IMR-90 (cell line): Measurements from ENCODE around the gene SUSD6. TPM values are rescaled to one million over a fixed set of nuclear protein-coding genes. Genes with fewer than 3 reads are reported as not detected.

Experiments used
- ATAC-seq: fragments of 200-7000 bp; cut with Tn5 transposase; 2 replicates; pipeline ENCODE4 v1.9.1; 2020; ENCODE audit warnings: low read depth, mild to moderate bottlenecking, moderate library complexity
- BruUV-seq: library from RNA; stranded (reverse); fragments of 400-500 nt; replicated peaks from 2 replicates; lab custom pipeline; 2021; lab: Mats Ljungman, UMichigan
- CTCF ChIA-PET: fragments of 300-600 bp; formaldehyde crosslinking; extraction: SDS; loops from one replicate; lab custom pipeline; 2021; ENCODE audit warnings: antibody characterized with exemption; lab: Yijun Ruan, JAX
- POLR2A ChIA-PET: fragments of 300-600 bp; sonication (Branson Sonifier 250); formaldehyde crosslinking; loops from one replicate; lab custom pipeline; 2022; ENCODE audit warnings: antibody characterized with exemption; ENCODE audit not compliant: unreplicated experiment; lab: Charles Lee
- DNase-seq: peaks from one replicate; pipeline ENCODE4 v3.0.0; 2013
- H2AFZ ChIP-seq: replicated peaks from 2 replicates; pipeline ENCODE3; 2013; ENCODE audit warnings: low read length, mild to moderate bottlenecking; ENCODE audit not compliant: poor library complexity
- H2AK5ac ChIP-seq: 2 replicates; pipeline ENCODE4 v1.6.1; 2013; ENCODE audit warnings: low read depth, low read length, inconsistent platforms
- H2AK9ac ChIP-seq: replicated peaks from 2 replicates; pipeline ENCODE3; 2013; ENCODE audit warnings: mild to moderate bottlenecking, low read depth, low read length, moderate library complexity; ENCODE audit not compliant: poor library complexity
- H2BK120ac ChIP-seq: 2 replicates; pipeline ENCODE4 v1.6.1; 2013; ENCODE audit warnings: low read depth, low read length, inconsistent platforms
- H2BK15ac ChIP-seq: 3 replicates; pipeline ENCODE4 v1.6.1; 2013; ENCODE audit warnings: low read depth, low read length, inconsistent platforms
- H2BK20ac ChIP-seq: 2 replicates; pipeline ENCODE4 v1.6.1; 2013; ENCODE audit warnings: low read depth, mild to moderate bottlenecking, inconsistent platforms, low read length, moderate library complexity
- H2BK5ac ChIP-seq: 2 replicates; pipeline ENCODE4 v1.6.1; 2013; ENCODE audit warnings: mild to moderate bottlenecking, low read depth, low read length, inconsistent platforms; ENCODE audit not compliant: poor library complexity, severe bottlenecking
- H3K14ac ChIP-seq: replicated peaks from 2 replicates; pipeline ENCODE4 v1.6.1; 2013; ENCODE audit warnings: low read depth, low read length, inconsistent platforms
- H3K18ac ChIP-seq: 2 replicates; pipeline ENCODE4 v1.6.1; 2013; ENCODE audit warnings: low read depth, low read length, control low read depth
- H3K23ac ChIP-seq: 2 replicates; pipeline ENCODE4 v1.6.1; 2013; ENCODE audit warnings: low read depth, low read length, inconsistent platforms
- H3K27ac ChIP-seq: 2 replicates; pipeline ENCODE4 v1.5.1; 2013; ENCODE audit warnings: mild to moderate bottlenecking, control low read depth, low read length; ENCODE audit not compliant: insufficient read depth
- H3K27me3 ChIP-seq: 2 replicates; pipeline ENCODE4 v1.6.1; 2013; ENCODE audit warnings: low read length; ENCODE audit not compliant: control insufficient read depth, insufficient read depth
- H3K36me3 ChIP-seq: 2 replicates; pipeline ENCODE4 v1.6.1; 2013; ENCODE audit warnings: low read length, mixed read lengths; ENCODE audit not compliant: control insufficient read depth, insufficient read depth
- H3K4ac ChIP-seq: 2 replicates; pipeline ENCODE4 v1.6.1; 2013; ENCODE audit warnings: low read depth, low read length, inconsistent platforms
- H3K4me1 ChIP-seq: 2 replicates; pipeline ENCODE4 v1.6.1; 2013; ENCODE audit warnings: low read length, mixed read lengths; ENCODE audit not compliant: control insufficient read depth, insufficient read depth
- H3K4me2 ChIP-seq: 2 replicates; pipeline ENCODE4 v1.6.1; 2013; ENCODE audit warnings: low read depth, mild to moderate bottlenecking, control low read depth, low read length, moderate library complexity
- H3K4me3 ChIP-seq: 2 replicates; pipeline ENCODE4 v1.5.1; 2013; ENCODE audit warnings: low read depth, mild to moderate bottlenecking, control low read depth, low read length, moderate library complexity; ENCODE audit not compliant: insufficient read depth
- H3K56ac ChIP-seq: 2 replicates; pipeline ENCODE4 v1.6.1; 2013; ENCODE audit warnings: low read length, inconsistent platforms; ENCODE audit not compliant: insufficient read depth; ENCODE audit errors: extremely low read depth
- H3K79me1 ChIP-seq, 2 experiments: 2 replicates each; pipeline ENCODE4 v1.6.1; 2013; ENCODE audit warnings: low read length in 2 of 2, inconsistent platforms in 1 of 2, low read depth in 1 of 2
- H3K9ac ChIP-seq: 2 replicates; pipeline ENCODE4 v1.6.1; 2013; ENCODE audit warnings: low read depth, low read length, control low read depth
- H3K9me1 ChIP-seq: 2 replicates; pipeline ENCODE4 v1.6.1; 2013; ENCODE audit warnings: low read length, inconsistent platforms; ENCODE audit not compliant: insufficient read depth
- H3K9me3 ChIP-seq: 2 replicates; pipeline ENCODE4 v1.6.1; 2013; ENCODE audit warnings: low read length; ENCODE audit not compliant: control insufficient read depth, insufficient read depth
- H4K20me1 ChIP-seq: 2 replicates; pipeline ENCODE4 v1.6.1; 2013; ENCODE audit warnings: low read length, inconsistent platforms; ENCODE audit not compliant: insufficient read depth
- H4K5ac ChIP-seq: 2 replicates; pipeline ENCODE4 v1.6.1; 2013; ENCODE audit warnings: mild to moderate bottlenecking, low read depth, low read length, control low read depth
- H4K8ac ChIP-seq, 2 experiments: 2 replicates each; pipeline ENCODE4 v1.6.1; 2013; ENCODE audit warnings: low read depth in 2 of 2, low read length in 2 of 2, control low read depth in 1 of 2, inconsistent platforms in 1 of 2
- H4K91ac ChIP-seq: 2 replicates; pipeline ENCODE4 v1.6.1; 2013; ENCODE audit warnings: low read depth, low read length, inconsistent platforms; ENCODE audit not compliant: insufficient read depth
- BHLHE40 ChIP-seq: fragments of 150-350 bp; IDR thresholded peaks from 2 replicates; pipeline ENCODE4 v1.6.1; 2016; ENCODE audit warnings: mild to moderate bottlenecking, low read depth, low read length
- CEBPB ChIP-seq: IDR thresholded peaks from 2 replicates; pipeline ENCODE4 v1.6.1; 2012; ENCODE audit warnings: low read depth, low read length, improper control_type of control experiment
- CHD1 ChIP-seq: IDR thresholded peaks from 2 replicates; pipeline ENCODE4 v1.6.1; 2012; ENCODE audit warnings: low read depth, low read length, improper control_type of control experiment
- CTCF ChIP-seq: conservative IDR thresholded peaks from 2 replicates; pipeline ENCODE4 v1.5.1; 2012; ENCODE audit warnings: mild to moderate bottlenecking, low read depth, low read length, improper control_type of control experiment
- FOS ChIP-seq: fragments of 150-350 bp; IDR thresholded peaks from 2 replicates; pipeline ENCODE4 v1.6.1; 2016; ENCODE audit warnings: low read depth, low read length
- MAFK ChIP-seq: IDR thresholded peaks from 2 replicates; pipeline ENCODE4 v1.6.1; 2012; ENCODE audit warnings: low read depth, low read length, improper control_type of control experiment
- MAZ ChIP-seq: IDR thresholded peaks from 2 replicates; pipeline ENCODE4 v1.6.1; 2012; ENCODE audit warnings: low read depth, mild to moderate bottlenecking, low read length, improper control_type of control experiment, moderate library complexity, borderline replicate concordance
- MXI1 ChIP-seq: IDR thresholded peaks from 2 replicates; pipeline ENCODE4 v1.6.1; 2012; ENCODE audit warnings: low read depth, mild to moderate bottlenecking, low read length, moderate library complexity, borderline replicate concordance
- NFE2L2 ChIP-seq: fragments of 150-350 bp; IDR thresholded peaks from 2 replicates; pipeline ENCODE4 v1.6.1; 2016; ENCODE audit warnings: low read depth, mild to moderate bottlenecking, low read length
- POLR2A ChIP-seq: IDR thresholded peaks from 2 replicates; pipeline ENCODE4 v1.6.1; 2012; ENCODE audit warnings: mild to moderate bottlenecking, low read depth, low read length
- RAD21 ChIP-seq: IDR thresholded peaks from 2 replicates; pipeline ENCODE4 v1.6.1; 2012; ENCODE audit warnings: low read length, improper control_type of control experiment
- RFX5 ChIP-seq: IDR thresholded peaks from 2 replicates; pipeline ENCODE4 v1.8.0; 2012; ENCODE audit warnings: low read depth, mild to moderate bottlenecking, low read length, moderate library complexity
- dilution Hi-C: fragments of 300-500 bp; cut with HindIII; formaldehyde crosslinking; loops from one replicate; pipeline ENCODE4 v1.14.3; 2018; ENCODE audit warnings: low sequenced_read_pairs; ENCODE audit not compliant: unreplicated experiment
- in situ Hi-C: fragments of 300-500 bp; cut with MboI; formaldehyde crosslinking; loops from 3 replicates; pipeline ENCODE4 v1.14.3; 2019; ENCODE audit warnings: low sequenced_read_pairs, inconsistent platforms, mixed read lengths
- intact Hi-C: fragments of 100-400 bp; cut with micrococcal nuclease; formaldehyde crosslinking; loops from 2 replicates; pipeline ENCODE4 v1.10.0; 2022
- polyA plus RNA-seq, 3 experiments: library from polyadenylated mRNA; depleted of rRNA; stranded (reverse); fragments of >200 nt; gene quantifications; 2 replicates each; pipeline ENCODE4 v1.2.3, GENCODE V29; 2012; ENCODE audit warnings: low replicate concordance in 1 of 3
- total RNA-seq: library from RNA; depleted of rRNA; stranded (reverse); fragments of >200 nt; gene quantifications from 2 replicates; pipeline ENCODE4 v1.2.3, GENCODE V29; 2012
- TF ChIP-seq, protein P1 (sequence below): fragments of 150-350 bp; IDR thresholded peaks from 2 replicates; pipeline ENCODE4 v1.6.1; 2016; ENCODE audit warnings: low read depth, mild to moderate bottlenecking, low read length, moderate library complexity, borderline replicate concordance

SUSD6 gene
- total and polyA plus RNA-seq, 2 of the 4 experiments (the other 2 are of a cell fraction): 2.3 to 10.1 TPM

DNA sequence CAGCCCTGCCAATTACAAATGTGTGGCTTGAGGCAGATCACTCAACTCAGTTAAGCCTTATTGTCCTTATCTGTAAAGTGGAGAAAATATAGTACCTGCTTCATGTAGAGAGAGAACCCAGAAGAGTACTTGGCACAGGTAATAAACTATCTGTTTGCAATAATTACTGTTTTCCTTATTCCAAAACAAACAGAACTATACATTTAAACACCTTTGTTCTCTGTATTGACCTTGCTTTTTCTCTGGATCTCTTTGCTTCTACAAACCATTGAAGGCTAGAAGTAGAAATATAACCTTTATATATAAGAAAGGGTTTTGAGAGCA is 84.8 kb downstream of the SUSD6 start:
- Histone ChIP-seq H2BK15ac (no peak overlapping the region), H3K18ac (no peak overlapping the region), H3K56ac (no peak overlapping the region), H3K9me1 (peaks cover 31% of the 10 kb centered on the region), H3K4me2 (no peak overlapping the region), H2BK20ac (no peak overlapping the region), H3K27ac (no peak overlapping the region), H4K91ac (no peak overlapping the region), H2BK5ac (no peak overlapping the region), H3K4me3 (no peak overlapping the region), H3K27me3 (no peaks in the 10 kb centered on the region), H4K5ac (no peak overlapping the region), H4K8ac (no peak overlapping the region), H3K9me3 (no peaks in the 10 kb centered on the region), H4K20me1 (peaks cover 26% of the 10 kb centered on the region), H3K4me1 (peaks cover 26% of the 10 kb centered on the region), H3K14ac (no peak overlapping the region), H3K4ac (no peak overlapping the region), H3K79me1 (peaks cover 34 to 73% of the 10 kb centered on the region in 2 experiments), H3K9ac (no peak overlapping the region), H2AFZ (no peak overlapping the region), H2AK5ac (no peak overlapping the region), H3K23ac (no peak overlapping the region), H3K36me3 (peaks cover 2% of the 10 kb centered on the region; the same call in 1 of the 2 replicates), H2BK120ac (no peak overlapping the region), H2AK9ac (no peak overlapping the region)
- dilution Hi-C loops: no loop called here
- DNase-seq (no peak), ATAC-seq (no peak)
- no TSS peak for BruUV-seq
- POLR2A ChIA-PET: no interaction called here
- TF ChIP-seq CEBPB (no peak), MAFK (no peak), BHLHE40 (no peak), RFX5 (no peak), CTCF (no peak), CHD1 (no peak), FOS (no peak), MAZ (no peak), RAD21 (no peak), MXI1 (no peak), POLR2A (no peak), NFE2L2 (no peak)
- TF ChIP-seq, protein P1, sequence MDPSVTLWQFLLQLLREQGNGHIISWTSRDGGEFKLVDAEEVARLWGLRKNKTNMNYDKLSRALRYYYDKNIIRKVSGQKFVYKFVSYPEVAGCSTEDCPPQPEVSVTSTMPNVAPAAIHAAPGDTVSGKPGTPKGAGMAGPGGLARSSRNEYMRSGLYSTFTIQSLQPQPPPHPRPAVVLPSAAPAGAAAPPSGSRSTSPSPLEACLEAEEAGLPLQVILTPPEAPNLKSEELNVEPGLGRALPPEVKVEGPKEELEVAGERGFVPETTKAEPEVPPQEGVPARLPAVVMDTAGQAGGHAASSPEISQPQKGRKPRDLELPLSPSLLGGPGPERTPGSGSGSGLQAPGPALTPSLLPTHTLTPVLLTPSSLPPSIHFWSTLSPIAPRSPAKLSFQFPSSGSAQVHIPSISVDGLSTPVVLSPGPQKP: no peak
- CTCF ChIA-PET: no interaction called here
- in situ Hi-C loops: no loop called here
- intact Hi-C loops: no loop called here
